K562 (cell line): ENCODE measurements around the gene CTNNB1. TPM values are rescaled to one million over a fixed set of nuclear protein-coding genes. Genes with fewer than 3 reads are reported as not detected.

Experiments used
- ATAC-seq: fragments of 200-7000 bp; cut with Tn5 transposase; 3 replicates; pipeline ENCODE4 v1.9.1; 2020; ENCODE audit warnings: moderate library complexity
- BruUV-seq: library from RNA; stranded (reverse); fragments of 400-500 nt; replicated peaks from 2 replicates; lab custom pipeline; 2021; lab: Mats Ljungman, UMichigan
- CTCF ChIA-PET: fragments of 300-600 bp; formaldehyde crosslinking; extraction: SDS; loops from one replicate; lab custom pipeline; 2021; ENCODE audit warnings: low intra/inter-chr PET ratio; lab: Yijun Ruan, JAX
- POLR2A ChIA-PET: fragments of 300-600, 350-650 bp; sonication (Branson Sonifier 250); formaldehyde crosslinking; extraction: SDS; loops from one replicate; lab custom pipeline; 2021; ENCODE audit warnings: antibody characterized with exemption, inconsistent platforms; lab: Yijun Ruan, JAX
- DNase-seq, 4 experiments: peaks; one replicate each; pipeline versions ENCODE4 v3.0.0 to v3.0.0-alpha.2; 2011 to 2018; ENCODE audit warnings: low spot score in 3 of 4, mixed read lengths in 3 of 4; ENCODE audit errors: extremely low read depth in 1 of 4
- FAIRE-seq: peaks from 2 replicates; lab custom pipeline; 2011; peaks lifted over from hg19 to GRCh38; lab: Jason Lieb, UNC
- H2AFZ ChIP-seq: 2 replicates; pipeline ENCODE4 v1.6.0; 2011; ENCODE audit warnings: low read depth, low read length, control low read depth, inconsistent platforms
- H3K27ac ChIP-seq: fragments of 200-600 bp; 3 replicates; pipeline ENCODE4 v1.8.0; 2011; ENCODE audit warnings: low read depth, mild to moderate bottlenecking, control low read depth, inconsistent platforms, low read length, moderate library complexity, mixed read lengths; ENCODE audit errors: extremely low read depth
- H3K27me3 ChIP-seq, 2 experiments: fragments of 300-600 bp in 1 of 2; 2 replicates in 1 of 2; 3 replicates in 1 of 2; pipeline versions ENCODE4 v1.6.0 to v1.8.0; 2011; ENCODE audit warnings: inconsistent platforms in 2 of 2, low read length in 2 of 2, mild to moderate bottlenecking in 1 of 2, mixed read lengths in 1 of 2, moderate library complexity in 1 of 2; ENCODE audit not compliant: control insufficient read depth in 2 of 2, insufficient read depth in 2 of 2
- H3K36me3 ChIP-seq: fragments of 300-600 bp; 3 replicates; pipeline ENCODE4 v1.8.0; 2011; ENCODE audit warnings: mild to moderate bottlenecking, low read length, inconsistent platforms; ENCODE audit not compliant: control insufficient read depth, insufficient read depth
- H3K4me1 ChIP-seq, 2 experiments: fragments of 200-600 bp in 1 of 2; replicated peaks in 1 of 2; 2 replicates in 1 of 2; 3 replicates in 1 of 2; pipeline versions ENCODE4 v1.5.1 to v1.8.0; 2011; ENCODE audit warnings: inconsistent platforms in 2 of 2, low read length in 2 of 2, mild to moderate bottlenecking in 1 of 2, mixed read lengths in 1 of 2, moderate library complexity in 1 of 2; ENCODE audit not compliant: control insufficient read depth in 2 of 2, insufficient read depth in 2 of 2
- H3K4me2 ChIP-seq: 2 replicates; pipeline ENCODE4 v1.6.1; 2011; ENCODE audit warnings: low read length, control low read depth, inconsistent platforms, mixed read lengths; ENCODE audit not compliant: insufficient read depth
- H3K4me3 ChIP-seq: fragments of 200-600 bp; sonication (generic), shearing (Covaris generic); 2 replicates; pipeline ENCODE4 v1.5.1; 2016; ENCODE audit warnings: control low read depth, inconsistent platforms
- H3K79me2 ChIP-seq: fragments of 200-600 bp; 3 replicates; pipeline ENCODE4 v1.8.0; 2011; ENCODE audit warnings: low read length, inconsistent platforms; ENCODE audit not compliant: control insufficient read depth, insufficient read depth
- H3K9ac ChIP-seq, 2 experiments: 2 replicates each; pipeline versions ENCODE4 v1.6.0 to v1.6.1; 2011; ENCODE audit warnings: low read depth in 2 of 2, low read length in 2 of 2, control low read depth in 1 of 2, inconsistent platforms in 1 of 2, mild to moderate bottlenecking in 1 of 2, mixed read lengths in 1 of 2; ENCODE audit not compliant: insufficient read depth in 1 of 2
- H3K9me1 ChIP-seq: one replicate; pipeline ENCODE4 v1.6.0; 2011; ENCODE audit warnings: inconsistent platforms, mild to moderate bottlenecking, low read length, moderate library complexity; ENCODE audit not compliant: control insufficient read depth, insufficient read depth
- H3K9me3 ChIP-seq: replicated peaks from 2 replicates; pipeline ENCODE4 v1.5.1; 2011; ENCODE audit warnings: low read depth, low read length, inconsistent platforms; ENCODE audit not compliant: control insufficient read depth, insufficient read depth
- H4K20me1 ChIP-seq: replicated peaks from 2 replicates; pipeline ENCODE4 v1.6.1; 2011; ENCODE audit warnings: low read length, inconsistent platforms, mixed read lengths; ENCODE audit not compliant: control insufficient read depth, insufficient read depth
- DMBX1 ChIP-seq: fragments of 250-450 bp; sonication (Bioruptor Pico); IDR thresholded peaks from 2 replicates; pipeline ENCODE4 v1.8.0; 2022; ENCODE audit warnings: inconsistent platforms, mild to moderate bottlenecking, moderate library complexity, borderline replicate concordance
- ELF4 ChIP-seq: fragments of 450-650 bp; formaldehyde crosslinking; IDR thresholded peaks from 2 replicates; pipeline ENCODE4 v1.4.0; 2022; ENCODE audit warnings: missing genetic modification characterization
- HNRNPLL ChIP-seq: fragments of 200-400 bp; formaldehyde crosslinking; IDR thresholded peaks from 2 replicates; pipeline ENCODE4 v1.6.1; 2017; ENCODE audit warnings: low read length, low read depth, mild to moderate bottlenecking; ENCODE audit not compliant: poor library complexity, severe bottlenecking
- KDM2B ChIP-seq: fragments of 250-450 bp; sonication (Bioruptor Pico); IDR thresholded peaks from 2 replicates; pipeline ENCODE4 v1.8.0; 2021; ENCODE audit warnings: mild to moderate bottlenecking, moderate library complexity
- KLF13 ChIP-seq: fragments of 450-650 bp; IDR thresholded peaks from 2 replicates; pipeline ENCODE4 v1.6.1; 2016; ENCODE audit warnings: missing genetic modification characterization, low read depth, mild to moderate bottlenecking, missing compliant biosample characterization, moderate library complexity, borderline replicate concordance
- MYBL2 ChIP-seq, 2 experiments: fragments of 450-650 bp in 1 of 2; sonication (generic) in 1 of 2; formaldehyde crosslinking in 1 of 2; IDR thresholded peaks; 2 replicates each; pipeline versions ENCODE4 v1.6.1 to v1.8.1; 2017 to 2022; ENCODE audit warnings: borderline replicate concordance in 1 of 2, inconsistent platforms in 1 of 2, low read depth in 1 of 2, mild to moderate bottlenecking in 1 of 2, missing genetic modification reagents in 1 of 2, moderate library complexity in 1 of 2
- RBM15 ChIP-seq: fragments of 200-400 bp; formaldehyde crosslinking; IDR thresholded peaks from 2 replicates; pipeline ENCODE4 v1.6.1; 2018; ENCODE audit warnings: mild to moderate bottlenecking, low read length, moderate library complexity; ENCODE audit not compliant: insufficient read depth
- RHOXF2B ChIP-seq: fragments of 250-450 bp; sonication (Bioruptor Pico); conservative IDR thresholded peaks from 2 replicates; pipeline ENCODE4 v1.5.1; 2021
- ZC3H4 ChIP-seq: sonication (generic); formaldehyde crosslinking; IDR thresholded peaks from 2 replicates; pipeline ENCODE4 v1.9.0; 2021; ENCODE audit warnings: missing genetic modification reagents, borderline replicate concordance
- ZNF282 ChIP-seq: sonication (generic); formaldehyde crosslinking; IDR thresholded peaks from 2 replicates; pipeline ENCODE4 v1.8.1; 2023; ENCODE audit warnings: missing genetic modification reagents
- ZNF3 ChIP-seq: fragments of 250-450 bp; sonication (Bioruptor Pico); IDR thresholded peaks from 2 replicates; pipeline ENCODE4 v1.5.0; 2021; ENCODE audit warnings: mild to moderate bottlenecking, moderate library complexity
- ZNF354B ChIP-seq: fragments of 250-450 bp; sonication (Bioruptor Pico); IDR thresholded peaks from 2 replicates; pipeline ENCODE4 v1.4.0; 2020
- WGBS: fragments of 100-300 bp; shearing (Covaris generic); methylation state at CpG from one replicate; pipeline ENCODE4 v1.1.6; 2016; ENCODE audit warnings: low coverage, mixed read lengths; ENCODE audit not compliant: insufficient coverage; ENCODE audit errors: missing lambda C conversion rate; 5-methylcytosine and 5-hydroxymethylcytosine counted together
- in situ Hi-C: fragments of 300-500 bp; cut with MboI; formaldehyde crosslinking; loops from 4 replicates; pipeline ENCODE4 v1.15.0; 2018; ENCODE audit warnings: inconsistent platforms, mixed read lengths
- intact Hi-C: fragments of 100-400 bp; cut with micrococcal nuclease; formaldehyde crosslinking; loops from 2 replicates; pipeline ENCODE4 v1.14.2; 2022
- polyA plus RNA-seq, 8 experiments: library from polyadenylated mRNA; depleted of rRNA in 4 of 8; stranded (reverse) in 5 of 8; unstranded in 3 of 8; fragments of >200 nt; fragmentation: Nextera tagmentation in 2 of 8; fragmentation: Illumina TruSeq in 1 of 8; extraction: Ambion mirVana in 2 of 8; extraction: Trizol in 1 of 8; gene quantifications; 2 replicates each; pipeline versions ENCODE4 v1.2.1 to v1.2.3, GENCODE V29; 2011 to 2014; ENCODE audit warnings: inconsistent platforms in 1 of 8, missing spikeins in 1 of 8
- total RNA-seq, 7 experiments: library from RNA; depleted of rRNA in 6 of 7; stranded (reverse); fragments of >200 nt in 6 of 7; fragmentation: Illumina TruSeq in 2 of 7; extraction: Trizol in 2 of 7; gene quantifications; 2 replicates each; pipeline versions ENCODE4 v1.2.1 to v1.2.3, GENCODE V29; 2011 to 2021; ENCODE audit warnings: low replicate concordance in 1 of 7
- TF ChIP-seq, protein P1 (sequence below): fragments of 200-800 bp; sonication (Bioruptor generic); IDR thresholded peaks from 2 replicates; pipeline ENCODE4 v1.6.1; 2016; ENCODE audit warnings: missing genetic modification characterization, missing compliant biosample characterization
- TF ChIP-seq, protein P2 (sequence below): sonication (generic); formaldehyde crosslinking; IDR thresholded peaks from 2 replicates; pipeline ENCODE4 v1.9.0; 2022; ENCODE audit warnings: mild to moderate bottlenecking, missing genetic modification reagents
- TF ChIP-seq, protein P3 (sequence below), 2 experiments: IDR thresholded peaks; 2 replicates each; pipeline ENCODE4 v1.6.1; 2012; ENCODE audit warnings: improper control_type of control experiment in 2 of 2, low read depth in 2 of 2, low read length in 2 of 2, borderline replicate concordance in 1 of 2

CTNNB1 gene
- total and polyA plus RNA-seq, 9 of the 15 experiments (the other 6 are each of a cell fraction or from before 2014, with no cell fraction given): 44.3 to 193 (median 154) TPM

DNA sequence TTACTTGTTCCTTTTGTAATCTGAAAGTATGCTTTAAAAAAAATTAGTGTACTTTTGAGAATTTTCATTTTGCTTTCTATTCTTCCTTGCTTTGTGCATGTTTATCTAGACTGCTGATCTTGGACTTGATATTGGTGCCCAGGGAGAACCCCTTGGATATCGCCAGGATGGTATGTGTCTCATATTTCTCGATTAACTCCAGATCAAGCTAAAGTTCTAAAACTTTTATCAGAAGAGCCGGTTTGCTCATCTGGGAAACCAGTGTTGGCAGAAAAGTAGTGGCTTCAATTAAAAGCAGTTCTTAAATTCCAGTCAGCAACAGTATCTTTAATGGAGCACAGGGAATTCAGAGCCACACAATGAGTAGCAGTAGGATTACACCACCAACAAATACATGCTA, 38.6 kb downstream of the CTNNB1 start:
- 94% methylated on average over 3 of the region's 3 CpGs for WGBS
- DNase-seq (no peak), FAIRE-seq (no peak), ATAC-seq (no peak)
- Histone ChIP-seq H3K27ac (no peak overlapping the region), H4K20me1 (no peaks in the 10 kb centered on the region), H3K4me2 (no peak overlapping the region), H2AFZ (no peak overlapping the region), H3K79me2 (no peaks in the 10 kb centered on the region), H3K4me1 (no peaks in the 10 kb centered on the region), H3K4me3 (no peak overlapping the region), H3K36me3 (peaks cover 83% of the 10 kb centered on the region), H3K9ac (no peak overlapping the region), H3K9me1 (no peaks in the 10 kb centered on the region), H3K9me3 (no peaks in the 10 kb centered on the region), H3K27me3 (no peaks in the 10 kb centered on the region)
- in situ Hi-C loops (no loop called here), intact Hi-C loops (no loop called here)
- ChIA-PET POLR2A (interaction anchor here (0.6 kb wide), 1 partner anchor 23 kb away, joined by 3 read pairs; no protein-coding TSS in a partner anchor), CTCF (no interaction called here)
- no TSS peak for BruUV-seq
- TF ChIP-seq RHOXF2B (CRISPR knock-in tag): no peak
- no peak for TF ChIP-seq KDM2B (CRISPR knock-in tag)
- no peak for TF ChIP-seq ZNF282 (CRISPR knock-in tag)
- no peak for TF ChIP-seq ZNF354B (CRISPR knock-in tag)
- no peak for TF ChIP-seq MYBL2 (IDR thresholded peaks at IDR 0.05; ENCODE audit: low read depth)
- TF ChIP-seq MYBL2 (CRISPR knock-in tag; IDR thresholded peaks at IDR 0.05; ENCODE audit: borderline replicate concordance): no peak
- TF ChIP-seq HNRNPLL: no peak
- TF ChIP-seq, protein P1, sequence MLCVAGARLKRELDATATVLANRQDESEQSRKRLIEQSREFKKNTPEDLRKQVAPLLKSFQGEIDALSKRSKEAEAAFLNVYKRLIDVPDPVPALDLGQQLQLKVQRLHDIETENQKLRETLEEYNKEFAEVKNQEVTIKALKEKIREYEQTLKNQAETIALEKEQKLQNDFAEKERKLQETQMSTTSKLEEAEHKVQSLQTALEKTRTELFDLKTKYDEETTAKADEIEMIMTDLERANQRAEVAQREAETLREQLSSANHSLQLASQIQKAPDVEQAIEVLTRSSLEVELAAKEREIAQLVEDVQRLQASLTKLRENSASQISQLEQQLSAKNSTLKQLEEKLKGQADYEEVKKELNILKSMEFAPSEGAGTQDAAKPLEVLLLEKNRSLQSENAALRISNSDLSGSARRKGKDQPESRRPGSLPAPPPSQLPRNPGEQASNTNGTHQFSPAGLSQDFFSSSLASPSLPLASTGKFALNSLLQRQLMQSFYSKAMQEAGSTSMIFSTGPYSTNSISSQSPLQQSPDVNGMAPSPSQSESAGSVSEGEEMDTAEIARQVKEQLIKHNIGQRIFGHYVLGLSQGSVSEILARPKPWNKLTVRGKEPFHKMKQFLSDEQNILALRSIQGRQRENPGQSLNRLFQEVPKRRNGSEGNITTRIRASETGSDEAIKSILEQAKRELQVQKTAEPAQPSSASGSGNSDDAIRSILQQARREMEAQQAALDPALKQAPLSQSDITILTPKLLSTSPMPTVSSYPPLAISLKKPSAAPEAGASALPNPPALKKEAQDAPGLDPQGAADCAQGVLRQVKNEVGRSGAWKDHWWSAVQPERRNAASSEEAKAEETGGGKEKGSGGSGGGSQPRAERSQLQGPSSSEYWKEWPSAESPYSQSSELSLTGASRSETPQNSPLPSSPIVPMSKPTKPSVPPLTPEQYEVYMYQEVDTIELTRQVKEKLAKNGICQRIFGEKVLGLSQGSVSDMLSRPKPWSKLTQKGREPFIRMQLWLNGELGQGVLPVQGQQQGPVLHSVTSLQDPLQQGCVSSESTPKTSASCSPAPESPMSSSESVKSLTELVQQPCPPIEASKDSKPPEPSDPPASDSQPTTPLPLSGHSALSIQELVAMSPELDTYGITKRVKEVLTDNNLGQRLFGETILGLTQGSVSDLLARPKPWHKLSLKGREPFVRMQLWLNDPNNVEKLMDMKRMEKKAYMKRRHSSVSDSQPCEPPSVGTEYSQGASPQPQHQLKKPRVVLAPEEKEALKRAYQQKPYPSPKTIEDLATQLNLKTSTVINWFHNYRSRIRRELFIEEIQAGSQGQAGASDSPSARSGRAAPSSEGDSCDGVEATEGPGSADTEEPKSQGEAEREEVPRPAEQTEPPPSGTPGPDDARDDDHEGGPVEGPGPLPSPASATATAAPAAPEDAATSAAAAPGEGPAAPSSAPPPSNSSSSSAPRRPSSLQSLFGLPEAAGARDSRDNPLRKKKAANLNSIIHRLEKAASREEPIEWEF: no peak
- TF ChIP-seq, protein P2, sequence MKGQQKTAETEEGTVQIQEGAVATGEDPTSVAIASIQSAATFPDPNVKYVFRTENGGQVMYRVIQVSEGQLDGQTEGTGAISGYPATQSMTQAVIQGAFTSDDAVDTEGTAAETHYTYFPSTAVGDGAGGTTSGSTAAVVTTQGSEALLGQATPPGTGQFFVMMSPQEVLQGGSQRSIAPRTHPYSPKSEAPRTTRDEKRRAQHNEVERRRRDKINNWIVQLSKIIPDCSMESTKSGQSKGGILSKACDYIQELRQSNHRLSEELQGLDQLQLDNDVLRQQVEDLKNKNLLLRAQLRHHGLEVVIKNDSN (CRISPR knock-in tag): no peak
- TF ChIP-seq KLF13 (tag): no peak
- no peak for TF ChIP-seq ZNF3 (CRISPR knock-in tag)
- TF ChIP-seq DMBX1 (CRISPR knock-in tag): no peak
- TF ChIP-seq RBM15: no peak
- TF ChIP-seq ELF4 (CRISPR knock-in tag): no peak
- no peak for TF ChIP-seq ZC3H4
- TF ChIP-seq, protein P3, sequence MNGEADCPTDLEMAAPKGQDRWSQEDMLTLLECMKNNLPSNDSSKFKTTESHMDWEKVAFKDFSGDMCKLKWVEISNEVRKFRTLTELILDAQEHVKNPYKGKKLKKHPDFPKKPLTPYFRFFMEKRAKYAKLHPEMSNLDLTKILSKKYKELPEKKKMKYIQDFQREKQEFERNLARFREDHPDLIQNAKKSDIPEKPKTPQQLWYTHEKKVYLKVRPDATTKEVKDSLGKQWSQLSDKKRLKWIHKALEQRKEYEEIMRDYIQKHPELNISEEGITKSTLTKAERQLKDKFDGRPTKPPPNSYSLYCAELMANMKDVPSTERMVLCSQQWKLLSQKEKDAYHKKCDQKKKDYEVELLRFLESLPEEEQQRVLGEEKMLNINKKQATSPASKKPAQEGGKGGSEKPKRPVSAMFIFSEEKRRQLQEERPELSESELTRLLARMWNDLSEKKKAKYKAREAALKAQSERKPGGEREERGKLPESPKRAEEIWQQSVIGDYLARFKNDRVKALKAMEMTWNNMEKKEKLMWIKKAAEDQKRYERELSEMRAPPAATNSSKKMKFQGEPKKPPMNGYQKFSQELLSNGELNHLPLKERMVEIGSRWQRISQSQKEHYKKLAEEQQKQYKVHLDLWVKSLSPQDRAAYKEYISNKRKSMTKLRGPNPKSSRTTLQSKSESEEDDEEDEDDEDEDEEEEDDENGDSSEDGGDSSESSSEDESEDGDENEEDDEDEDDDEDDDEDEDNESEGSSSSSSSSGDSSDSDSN (IDR thresholded peaks at IDR 0.05; ENCODE audit: borderline replicate concordance in 1 of 2, low read depth in 2 of 2, low read length in 2 of 2): no peak
